Measurements from ENCODE around the gene FAM50A. TPM values are rescaled to one million over a fixed set of nuclear protein-coding genes. Genes with fewer than 3 reads are reported as not detected.
A peak's percentile ranks its signal among the peaks of the same experiment; 100 is the strongest.

The FAM50A gene
- total RNA-seq, 1 donor from 2014 or later = 41.1 TPM

DNA sequence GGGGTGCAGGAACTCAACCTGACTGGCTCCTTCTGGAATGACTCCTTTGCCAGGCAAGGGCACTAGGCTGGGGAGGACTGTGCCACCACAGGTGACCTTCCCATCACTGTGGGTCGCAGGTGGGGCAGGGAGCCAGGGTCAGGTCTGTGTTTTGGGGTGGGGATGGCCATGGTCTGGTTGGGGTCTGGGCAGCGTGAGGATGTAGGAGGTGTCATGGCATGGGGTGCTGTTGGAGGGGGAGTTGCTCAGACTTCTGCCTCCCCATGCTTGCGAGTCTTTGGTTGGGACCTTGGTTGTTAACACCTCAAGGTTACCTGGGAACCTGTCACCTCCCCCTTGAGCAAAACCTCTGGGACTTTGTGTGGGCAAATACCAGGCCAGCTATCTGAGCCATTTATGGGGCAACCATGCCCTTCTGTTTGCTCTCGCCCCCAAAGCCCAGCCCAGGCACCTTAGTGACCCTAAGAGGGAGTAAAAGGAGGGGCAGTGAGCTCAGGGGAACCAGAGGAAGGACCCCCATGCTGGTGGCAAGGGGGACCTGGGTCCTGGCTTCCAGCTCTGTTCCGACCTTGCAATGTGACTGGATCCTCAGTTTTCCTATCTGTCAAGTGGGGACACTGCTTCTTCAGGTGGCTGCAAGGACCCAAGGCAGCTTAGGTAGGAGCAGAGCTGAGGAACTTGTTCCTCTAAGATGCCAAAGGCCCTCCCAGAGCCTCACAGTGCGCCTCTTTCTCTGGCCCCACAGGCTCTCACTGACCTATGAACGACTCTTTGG lies 9.4 kb upstream of the FAM50A start:
- H3K4me1 ChIP-seq = peaks cover 36% of the 10 kb centered on the region
- intact Hi-C loops (cut with micrococcal nuclease) = no loop called here
- no peaks in the 10 kb centered on the region for H3K27me3 ChIP-seq (ENCODE audit: low read depth)
- H3K9me3 ChIP-seq (replicated peaks) = no peaks in the 10 kb centered on the region
- DNase-seq = no peak
- TF ChIP-seq, protein P1, sequence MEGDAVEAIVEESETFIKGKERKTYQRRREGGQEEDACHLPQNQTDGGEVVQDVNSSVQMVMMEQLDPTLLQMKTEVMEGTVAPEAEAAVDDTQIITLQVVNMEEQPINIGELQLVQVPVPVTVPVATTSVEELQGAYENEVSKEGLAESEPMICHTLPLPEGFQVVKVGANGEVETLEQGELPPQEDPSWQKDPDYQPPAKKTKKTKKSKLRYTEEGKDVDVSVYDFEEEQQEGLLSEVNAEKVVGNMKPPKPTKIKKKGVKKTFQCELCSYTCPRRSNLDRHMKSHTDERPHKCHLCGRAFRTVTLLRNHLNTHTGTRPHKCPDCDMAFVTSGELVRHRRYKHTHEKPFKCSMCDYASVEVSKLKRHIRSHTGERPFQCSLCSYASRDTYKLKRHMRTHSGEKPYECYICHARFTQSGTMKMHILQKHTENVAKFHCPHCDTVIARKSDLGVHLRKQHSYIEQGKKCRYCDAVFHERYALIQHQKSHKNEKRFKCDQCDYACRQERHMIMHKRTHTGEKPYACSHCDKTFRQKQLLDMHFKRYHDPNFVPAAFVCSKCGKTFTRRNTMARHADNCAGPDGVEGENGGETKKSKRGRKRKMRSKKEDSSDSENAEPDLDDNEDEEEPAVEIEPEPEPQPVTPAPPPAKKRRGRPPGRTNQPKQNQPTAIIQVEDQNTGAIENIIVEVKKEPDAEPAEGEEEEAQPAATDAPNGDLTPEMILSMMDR (IDR thresholded peaks at IDR 0.05; ENCODE audit: borderline replicate concordance) = no peak
- H3K27ac ChIP-seq (replicated peaks) = no peak overlapping the region
- H3K36me3 ChIP-seq = peaks cover 25% of the 10 kb centered on the region
- H3K4me3 ChIP-seq = no peak overlapping the region

- intact Hi-C loops (cut with micrococcal nuclease) = no loop called here
- H3K27ac ChIP-seq (replicated peaks) = no peak overlapping the region
- H3K36me3 ChIP-seq = peaks cover 28% of the 10 kb centered on the region
Observed at GRCh38 chrX:154435171-154435733, 8.7 kb upstream of the FAM50A start.

DNA sequence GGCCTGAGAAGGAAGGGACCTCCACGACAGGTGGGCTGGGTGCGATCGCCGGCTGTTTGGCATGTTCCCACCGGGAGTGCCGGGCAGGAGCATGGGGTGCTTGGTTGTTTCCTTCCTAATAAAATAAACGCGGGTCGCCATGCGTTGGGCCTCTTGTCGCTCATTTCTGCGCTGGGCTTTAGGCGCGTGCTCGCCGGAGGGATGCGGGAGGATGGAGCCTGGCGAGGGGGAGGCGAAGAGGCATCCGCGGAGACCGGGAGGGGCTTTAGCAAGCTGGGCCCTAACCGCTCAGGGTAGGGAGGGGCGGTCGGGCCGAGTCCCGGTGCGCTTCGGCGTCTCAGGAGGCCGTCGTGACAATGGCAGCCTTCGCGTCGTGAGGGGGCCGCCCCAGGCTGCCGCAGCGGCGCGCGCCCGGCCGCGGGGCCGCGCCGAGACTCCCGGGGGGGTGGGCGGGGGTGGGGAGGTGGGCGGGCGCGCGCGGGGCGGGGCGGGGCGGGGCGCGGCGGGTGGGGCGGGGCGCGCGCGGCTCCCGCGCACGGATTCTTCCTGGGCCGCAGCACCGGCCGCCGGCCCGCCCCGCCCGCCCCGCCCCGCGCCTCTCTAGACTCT lies 7.5 kb upstream of the FAM50A start:
- H3K27ac ChIP-seq (replicated peaks) = peak overlapping the region; percentile 94
- TF ChIP-seq, protein P1 (IDR thresholded peaks at IDR 0.05; ENCODE audit: borderline replicate concordance) = no peak
- peaks cover 38% of the 10 kb centered on the region for H3K36me3 ChIP-seq
- no peaks in the 10 kb centered on the region for H3K9me3 ChIP-seq (replicated peaks)
- intact Hi-C loops (cut with micrococcal nuclease) = no loop called here
- peak overlapping the region; percentile 86 for H3K4me3 ChIP-seq
- peak; percentile 24 for DNase-seq
- peaks cover 21% of the 10 kb centered on the region for H3K4me1 ChIP-seq
- no peaks in the 10 kb centered on the region for H3K27me3 ChIP-seq (ENCODE audit: low read depth)

More at GRCh38 chrX:154435171-154435733, 8.7 kb upstream of the FAM50A start:
- Histone ChIP-seq H3K27me3 (ENCODE audit: low read depth) (no peaks in the 10 kb centered on the region), H3K9me3 (replicated peaks) (no peaks in the 10 kb centered on the region), H3K4me3 (no peak overlapping the region), H3K4me1 (peaks cover 29% of the 10 kb centered on the region)
- no peak for DNase-seq
- TF ChIP-seq, protein P1 (IDR thresholded peaks at IDR 0.05; ENCODE audit: borderline replicate concordance) = no peak

GRCh38 chrX:154436983-154437752 lies 6.8 kb upstream of the FAM50A start, which contains the start of gene GDI1:
Gene GDI1 (plus strand): TSS chrX:154437154. CDS start chrX:154437255, 101 bp downstream.
- peaks cover 21% of the 10 kb centered on the region for H3K4me1 ChIP-seq
- H3K4me3 ChIP-seq = peak within 1 kb of the TSS; percentile 86
- peak within 1 kb of the TSS; percentile 94 for H3K27ac ChIP-seq (replicated peaks)
- peak; percentile 65 for DNase-seq
- H3K27me3 ChIP-seq (ENCODE audit: low read depth) = no peaks in the 10 kb centered on the region
- TF ChIP-seq, protein P1 (IDR thresholded peaks at IDR 0.05; ENCODE audit: borderline replicate concordance) = no peak
- H3K36me3 ChIP-seq = peaks cover 38% of the 10 kb centered on the region
- intact Hi-C loops (cut with micrococcal nuclease) = no loop called here
- no peaks in the 10 kb centered on the region for H3K9me3 ChIP-seq (replicated peaks)

Data from left ventricle myocardium inferior (tissue), 1 donor.